Glomerular endothelial cell (primary cell): ENCODE measurements around the gene DDX10. TPM values are rescaled to one million over a fixed set of nuclear protein-coding genes. Genes with fewer than 3 reads are reported as not detected.
A peak's percentile ranks its signal among the peaks of the same experiment; 100 is the strongest.
"Not testable (repeated sequence)": the region's sequence is repeated elsewhere in the genome, so short reads cannot be mapped to it uniquely, and the experiment has no call there.

Experiments used
- DNase-seq: peaks from one replicate; pipeline ENCODE4 v3.0.0-alpha.2; 2011; ENCODE audit warnings: low read depth, low spot score; ENCODE audit errors: extremely low read depth
- total RNA-seq: library from RNA; depleted of rRNA; stranded (reverse); fragments of >200 nt; gene quantifications from 2 replicates; pipeline ENCODE4 v1.2.3, GENCODE V29; 2015

DDX10 gene
- total RNA-seq, 1 donor from 2014 or later: 32.7 TPM

DNA sequence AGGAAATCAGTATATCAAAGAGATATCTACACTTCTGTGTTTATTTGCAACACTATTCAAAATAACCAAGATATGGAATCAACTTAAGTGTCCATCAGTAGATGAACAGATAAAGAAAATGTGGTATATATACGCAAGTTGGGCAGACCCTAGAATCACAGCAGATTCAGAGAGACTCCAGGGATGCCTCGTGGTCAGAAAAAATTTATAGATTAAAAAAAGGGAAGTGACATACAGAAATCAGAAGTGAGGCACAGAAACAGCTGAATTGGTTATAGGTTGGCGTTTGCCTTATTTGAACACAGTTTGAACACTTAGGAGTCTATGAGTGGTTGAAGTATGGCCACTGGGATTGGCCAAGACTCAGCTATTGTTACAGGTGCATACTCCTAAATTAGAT, 10.8 kb upstream of the DDX10 start:
- DNase-seq: not testable (repeated sequence)

DNA sequence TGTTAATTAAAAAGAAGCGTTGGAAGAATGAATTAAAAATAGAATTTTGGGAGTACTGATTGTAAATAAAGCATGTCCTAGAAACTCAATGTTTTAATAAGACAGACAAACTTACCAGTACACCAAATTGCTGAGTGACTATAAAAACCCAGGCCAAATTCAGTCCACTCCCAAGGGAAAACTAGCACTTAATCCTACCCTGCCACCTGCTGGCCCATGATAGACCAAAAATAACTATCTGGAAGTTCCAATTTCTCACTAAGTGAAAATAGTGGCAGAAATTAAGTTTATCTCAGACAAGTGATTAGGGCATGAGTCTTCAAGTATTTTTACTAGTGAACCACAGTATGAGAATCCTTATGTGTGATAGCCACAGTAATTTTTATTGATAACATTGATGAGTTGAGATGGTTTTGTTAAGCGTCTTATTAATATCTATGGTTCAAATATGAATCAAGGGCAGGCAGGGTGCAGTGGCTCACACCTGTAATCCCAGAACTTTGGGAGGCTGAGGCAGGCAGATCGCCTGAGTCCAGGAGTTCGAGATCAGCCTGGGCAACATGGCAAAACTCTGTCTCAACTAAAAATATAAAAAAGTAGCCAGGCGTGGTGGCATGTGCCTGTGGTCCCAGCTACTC, 9.8 kb upstream of the DDX10 start:
- DNase-seq: peak; percentile 34

DNA sequence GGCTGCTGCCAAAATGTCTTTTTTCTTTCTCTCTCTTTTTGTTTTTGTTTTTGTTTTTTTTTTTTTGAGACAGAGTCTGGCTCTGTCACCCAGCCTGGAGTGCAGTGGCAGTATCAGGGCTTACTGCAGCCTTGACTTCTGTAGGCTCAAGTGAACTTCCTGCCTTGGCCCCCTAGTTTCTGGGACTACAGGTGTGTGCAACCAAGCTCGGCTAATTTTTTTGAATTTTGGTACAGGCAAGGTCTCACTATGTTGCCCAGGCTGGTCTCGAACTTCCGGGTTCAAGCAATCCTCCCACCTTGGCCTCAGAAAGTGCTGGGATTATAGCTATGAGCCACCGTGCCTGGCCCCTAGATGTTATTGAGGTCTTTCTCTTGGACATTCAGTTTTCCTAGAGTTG, 2.2 kb upstream of the DDX10 start:
- DNase-seq: no peak

DNA sequence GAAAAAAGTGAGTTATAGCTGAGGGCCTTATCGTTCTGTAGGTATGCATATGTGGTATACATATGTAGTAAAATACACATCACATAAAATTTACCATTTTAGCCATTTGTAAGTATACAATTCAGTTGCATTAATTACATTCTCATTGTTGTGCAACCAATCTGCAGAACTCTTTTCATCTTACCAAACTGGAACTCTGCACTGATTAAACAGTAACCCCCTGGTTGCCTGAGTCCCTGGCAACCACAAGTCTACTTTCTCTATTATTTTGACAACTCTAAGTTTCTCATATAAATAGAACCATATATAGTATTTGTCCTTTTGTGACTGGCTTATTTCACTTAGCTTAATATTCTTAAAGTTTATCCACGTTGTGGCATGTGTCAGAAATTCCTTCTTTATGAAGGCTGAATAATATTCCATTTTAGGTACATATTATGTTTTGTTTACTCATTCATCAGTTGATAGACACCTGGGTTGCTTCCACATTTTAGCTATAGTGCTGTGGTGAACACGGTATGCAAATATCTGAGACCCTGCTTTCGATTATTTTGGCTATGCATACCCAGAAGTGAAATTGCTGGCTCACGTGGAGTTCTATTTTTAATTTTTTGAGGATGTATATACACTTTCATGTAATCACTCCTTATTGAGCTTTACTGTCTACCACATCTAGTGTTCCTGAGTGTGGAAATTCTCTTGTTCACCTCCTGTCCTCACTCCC, 1.6 kb upstream of the DDX10 start:
- no peak for DNase-seq

GRCh38 chr11:108666373-108666772, 1.5 kb downstream of the DDX10 start:
- no peak for DNase-seq

- DNase-seq: no peak
Measured at GRCh38 chr11:108669286-108669685, 4.4 kb downstream of the DDX10 start.

GRCh38 chr11:108669711-108670110, 4.8 kb downstream of the DDX10 start:
- no peak for DNase-seq

- DNase-seq: no peak
Measured at GRCh38 chr11:108670451-108670850, 5.6 kb downstream of the DDX10 start.

DNA sequence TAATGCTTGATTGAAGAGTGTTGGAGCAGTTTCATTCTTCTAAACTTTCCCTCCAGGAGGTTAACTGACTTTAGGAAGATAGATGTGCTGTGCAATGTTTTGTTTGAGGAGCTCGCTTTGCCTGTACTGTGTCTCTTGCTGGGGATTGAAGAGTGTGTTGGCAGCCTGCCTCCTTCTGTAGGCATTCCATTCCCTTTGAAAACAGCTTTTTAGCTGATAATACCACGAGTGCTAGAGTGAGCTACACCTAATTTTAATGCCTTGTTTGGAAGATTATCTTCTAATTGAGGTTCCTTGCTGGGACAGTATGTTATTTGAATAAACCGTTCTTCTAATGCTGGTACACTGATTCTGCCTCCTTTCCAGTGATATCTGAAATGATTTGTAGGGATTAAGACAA, 7.2 kb downstream of the DDX10 start:
- DNase-seq: no peak

GRCh38 chr11:108672786-108673185, 7.9 kb downstream of the DDX10 start:
- no peak for DNase-seq

DNA sequence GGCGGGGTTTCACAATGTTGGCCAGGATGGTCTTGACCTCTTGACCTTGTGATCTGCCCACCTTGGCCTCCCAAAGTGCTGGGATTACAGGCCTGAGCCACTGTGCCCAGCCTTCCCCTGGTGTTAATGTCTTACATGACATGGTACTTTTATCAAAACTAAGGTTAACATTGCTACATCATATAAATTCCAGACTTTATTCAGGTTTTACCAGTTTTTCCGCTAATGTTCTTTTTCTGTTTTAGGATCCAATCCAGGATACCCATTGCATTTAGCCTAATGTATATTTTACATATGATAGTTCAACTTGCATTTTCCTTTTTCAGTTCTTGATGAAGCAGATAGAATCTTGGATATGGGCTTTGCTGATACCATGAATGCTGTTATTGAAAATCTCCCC, 14.2 kb downstream of the DDX10 start:
- DNase-seq: no peak

GRCh38 chr11:108680271-108680670, 15.4 kb downstream of the DDX10 start:
- DNase-seq: no peak

DNA sequence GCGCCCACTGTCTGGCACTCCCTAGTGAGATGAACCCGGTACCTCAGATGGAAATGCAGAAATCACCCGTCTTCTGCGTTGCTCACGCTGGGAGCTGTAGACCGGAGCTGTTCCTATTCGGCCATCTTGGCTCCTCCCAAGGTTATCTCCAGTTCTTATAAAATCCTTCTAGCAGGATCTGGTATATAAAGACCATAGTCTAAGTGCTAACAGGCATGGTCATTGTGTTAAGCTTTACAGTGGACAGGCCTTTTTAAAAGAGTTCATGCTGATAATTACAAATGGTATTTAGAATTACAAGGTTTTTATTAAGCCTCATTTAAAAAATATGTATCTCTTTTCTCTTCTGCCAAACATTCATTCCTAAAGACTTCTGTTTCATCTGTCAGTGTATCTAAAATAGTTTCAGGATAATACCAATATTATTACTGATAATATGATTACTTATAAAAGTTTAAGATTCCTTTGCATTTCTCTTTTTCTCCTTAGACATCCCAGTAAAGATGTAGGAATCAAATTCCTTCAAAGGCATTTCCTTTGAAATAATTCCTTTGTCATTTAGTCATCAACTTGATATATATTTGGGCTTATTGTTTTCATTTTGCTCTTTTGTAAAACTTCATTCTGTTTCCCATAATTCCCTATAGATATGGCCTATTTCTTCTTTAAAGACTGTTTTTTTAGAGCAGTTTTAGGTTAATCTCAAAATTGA, 20.7 kb downstream of the DDX10 start:
- no peak for DNase-seq

DNA sequence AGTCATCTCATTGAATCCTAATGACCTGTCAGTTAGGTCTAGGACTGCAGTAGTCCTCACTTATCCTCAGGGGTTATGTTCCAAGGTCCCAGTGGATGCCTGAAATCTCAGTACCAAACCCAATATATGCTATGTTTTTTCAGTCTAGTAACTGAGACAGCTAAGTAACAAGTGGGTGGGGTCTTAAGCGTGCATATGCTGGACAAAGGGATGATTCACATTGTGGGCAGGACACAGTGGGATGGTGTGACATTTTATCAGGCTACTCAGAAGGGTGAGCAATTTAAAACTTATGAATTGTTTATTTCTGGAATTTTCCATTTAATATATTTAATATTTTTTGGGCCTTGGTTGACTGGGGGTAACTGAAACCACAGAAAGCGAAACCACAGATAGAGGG, 29.0 kb downstream of the DDX10 start:
- DNase-seq: no peak

DNA sequence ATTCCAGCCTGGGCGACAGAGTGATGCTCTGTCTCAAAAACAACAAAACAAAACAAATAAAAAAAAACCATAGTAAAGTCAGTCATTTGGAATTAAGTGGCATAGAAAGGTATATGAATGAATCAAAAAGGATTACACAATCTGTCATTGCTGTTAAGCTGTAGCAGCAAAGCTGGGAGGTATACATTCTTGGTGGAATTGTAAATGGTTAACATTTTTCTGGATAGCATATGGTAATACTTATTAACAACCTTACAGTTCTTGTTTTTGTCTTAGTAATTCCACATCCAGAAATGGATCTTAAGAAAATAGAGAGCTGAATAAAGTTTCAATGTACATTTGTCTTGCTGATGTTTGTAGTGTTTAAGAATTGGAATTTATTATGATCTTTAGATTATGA, 30.0 kb downstream of the DDX10 start:
- no peak for DNase-seq

DNA sequence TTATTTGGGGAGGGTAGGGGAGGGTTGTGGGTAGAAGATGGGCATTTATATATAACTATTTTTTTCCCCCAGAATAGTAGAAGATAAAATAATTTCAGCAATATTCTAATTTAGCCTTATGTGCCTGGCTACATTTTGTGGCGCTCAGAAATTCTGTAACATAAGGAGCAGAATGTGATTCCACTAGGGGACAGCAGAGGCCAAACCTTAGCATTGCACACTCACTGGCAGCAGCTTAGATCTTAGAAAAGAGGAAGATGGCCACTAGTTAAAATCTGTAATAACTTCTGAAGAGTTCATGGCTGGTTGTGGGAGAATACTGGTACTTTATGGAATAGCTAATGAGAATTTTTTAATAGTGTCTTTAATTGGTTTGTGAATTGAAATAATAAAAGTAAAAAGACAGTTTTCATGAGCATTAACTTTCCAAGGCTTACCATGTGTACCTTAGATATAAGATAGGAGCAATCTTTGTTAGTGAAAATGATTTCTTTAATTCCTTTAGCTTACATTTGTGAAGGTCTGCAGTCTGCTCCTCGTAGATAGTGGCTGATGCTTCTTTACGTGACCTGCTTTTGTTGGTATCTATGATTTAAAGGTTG, 33.1 kb downstream of the DDX10 start:
- peak; percentile 47 for DNase-seq

DNA sequence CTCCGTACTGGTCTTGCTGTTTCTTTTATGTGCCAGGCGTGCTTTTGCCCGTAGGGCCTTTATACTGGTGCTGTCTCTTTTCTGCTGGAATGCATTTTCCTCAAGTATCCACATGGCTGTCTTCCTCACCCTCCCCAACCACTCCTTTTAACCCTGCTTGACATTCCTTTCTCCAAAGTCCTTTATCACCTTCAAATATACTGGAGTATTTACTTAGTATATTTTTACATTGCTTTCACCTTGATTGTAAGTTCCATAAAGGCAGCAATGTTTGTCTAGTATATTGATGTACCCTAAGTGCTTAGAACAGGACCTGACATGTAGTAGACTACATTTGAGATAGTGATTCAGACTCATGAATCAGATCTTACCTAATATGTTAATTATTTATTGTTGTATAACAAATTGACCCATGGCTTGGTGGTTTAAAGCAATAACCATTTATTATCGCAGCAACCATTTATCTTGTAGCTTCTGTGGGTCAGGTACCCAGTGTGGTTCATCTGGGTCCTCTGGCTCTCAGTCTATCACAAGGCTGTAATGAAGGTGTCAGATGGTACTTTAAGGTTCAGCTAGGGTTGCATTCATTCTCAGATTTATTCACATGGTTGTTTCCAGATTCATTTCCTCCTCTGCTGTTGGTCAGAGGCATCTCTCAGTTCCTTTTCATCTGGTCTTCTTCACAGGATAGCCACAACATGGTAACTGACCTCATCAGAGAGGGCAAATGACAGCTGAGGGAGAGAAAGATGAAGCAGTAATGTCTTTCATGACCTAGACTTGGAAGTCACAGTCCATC, 34.2 kb downstream of the DDX10 start:
- no peak for DNase-seq

DNA sequence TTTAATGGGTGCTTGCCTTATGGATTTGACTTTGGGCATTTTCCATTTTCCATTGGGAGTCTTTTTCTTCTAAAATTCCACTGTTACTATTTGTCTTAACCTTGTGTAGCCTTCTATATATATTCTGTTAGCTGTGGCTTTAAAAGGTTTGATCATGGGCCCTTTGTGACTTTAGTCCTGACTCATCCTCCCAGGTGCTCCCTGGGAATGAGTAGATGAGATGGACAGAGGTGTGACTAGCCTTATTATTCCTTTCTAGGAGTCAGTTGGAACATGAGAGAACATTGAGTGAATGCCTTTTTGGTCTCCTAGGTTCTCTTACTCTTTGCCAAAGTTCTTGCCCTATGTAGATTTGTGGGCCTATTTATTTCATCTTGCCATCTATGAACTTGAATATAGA, 39.0 kb downstream of the DDX10 start:
- no peak for DNase-seq

GRCh38 chr11:108705061-108705460, 40.2 kb downstream of the DDX10 start:
- DNase-seq: no peak

- DNase-seq: no peak
Measured at GRCh38 chr11:108708173-108708572, 43.3 kb downstream of the DDX10 start.

DNA sequence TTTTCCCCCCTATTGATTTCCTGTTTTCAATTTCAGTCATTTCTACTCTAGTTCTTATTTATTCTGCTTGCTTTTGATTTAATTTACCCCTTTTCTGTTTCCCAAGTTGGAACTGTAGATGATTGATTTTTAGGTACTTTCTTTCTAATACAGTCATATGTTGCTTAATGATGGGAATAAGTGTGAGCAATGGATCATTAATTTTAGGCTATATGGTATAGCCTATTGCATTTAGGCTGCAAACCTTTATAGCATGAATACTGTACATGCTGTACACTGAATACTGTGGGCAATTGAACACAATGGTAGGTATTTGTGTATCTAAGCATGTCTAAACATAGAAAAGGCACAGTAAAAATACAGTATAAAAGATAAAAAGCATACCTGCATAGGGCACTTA, 44.9 kb downstream of the DDX10 start:
- DNase-seq: no peak
